Suprapubic skin (tissue), 4 donors: ENCODE results near the gene LMX1B. TPM values are rescaled to one million over a fixed set of nuclear protein-coding genes. Genes with fewer than 3 reads are reported as not detected.

Source experiments
- DNase-seq, 2 donors: peaks; one replicate each; pipeline ENCODE4 v3.0.0-alpha.2; 2019; ENCODE audit warnings: low spot score in 2 of 2
- H3K27ac ChIP-seq: fragments of 200-600 bp; sonication (generic); one replicate; pipeline ENCODE4 v1.5.1; 2019
- H3K27me3 ChIP-seq: fragments of 200-600 bp; sonication (generic); one replicate; pipeline ENCODE4 v1.5.1; 2019
- H3K36me3 ChIP-seq: fragments of 200-600 bp; sonication (generic); one replicate; pipeline ENCODE4 v1.5.1; 2019
- H3K4me1 ChIP-seq: fragments of 200-600 bp; sonication (generic); one replicate; pipeline ENCODE4 v1.5.1; 2019
- H3K4me3 ChIP-seq: fragments of 200-600 bp; sonication (generic); one replicate; pipeline ENCODE4 v1.5.1; 2019; ENCODE audit warnings: mild to moderate bottlenecking
- H3K9me3 ChIP-seq: fragments of 200-600 bp; sonication (generic); one replicate; pipeline ENCODE4 v1.5.1; 2019
- EP300 ChIP-seq: sonication (generic); formaldehyde crosslinking; IDR thresholded peaks from one replicate; pipeline ENCODE4 v1.6.1; 2017; ENCODE audit warnings: antibody characterized with exemption
- POLR2A ChIP-seq, 2 donors: fragments of 450-650 bp; IDR thresholded peaks; one replicate each; pipeline ENCODE4 v1.6.1; 2017; ENCODE audit warnings: antibody characterized with exemption in 2 of 2, mild to moderate bottlenecking in 2 of 2, moderate library complexity in 2 of 2
- POLR2AphosphoS5 ChIP-seq, 3 donors: sonication (generic); formaldehyde crosslinking; IDR thresholded peaks; one replicate each; pipeline ENCODE4 v1.6.1; 2017; ENCODE audit warnings: antibody characterized with exemption in 3 of 3
- WGBS: methylation state at CpG from one replicate; pipeline ENCODE4 v1.1.5; 2018; 5-methylcytosine and 5-hydroxymethylcytosine counted together
- total RNA-seq, 4 donors: library from RNA; depleted of rRNA; stranded (reverse); fragments of >200 nt; gene quantifications; one replicate each; pipeline ENCODE4 v1.1.0, GENCODE V29; 2016
- TF ChIP-seq, protein P1 (sequence below), 2 donors: fragments of 200-600 bp in 1 of 2; fragments of 450-650 bp in 1 of 2; sonication (generic) in 1 of 2; IDR thresholded peaks; one replicate each; pipeline ENCODE4 v1.5.1; 2016 to 2019; ENCODE audit warnings: antibody characterized with exemption in 2 of 2, mild to moderate bottlenecking in 1 of 2, moderate library complexity in 1 of 2

The LMX1B gene
- total RNA-seq, 4 donors from 2014 or later: 2.4 to 7.8 (median 5.7) TPM

DNA sequence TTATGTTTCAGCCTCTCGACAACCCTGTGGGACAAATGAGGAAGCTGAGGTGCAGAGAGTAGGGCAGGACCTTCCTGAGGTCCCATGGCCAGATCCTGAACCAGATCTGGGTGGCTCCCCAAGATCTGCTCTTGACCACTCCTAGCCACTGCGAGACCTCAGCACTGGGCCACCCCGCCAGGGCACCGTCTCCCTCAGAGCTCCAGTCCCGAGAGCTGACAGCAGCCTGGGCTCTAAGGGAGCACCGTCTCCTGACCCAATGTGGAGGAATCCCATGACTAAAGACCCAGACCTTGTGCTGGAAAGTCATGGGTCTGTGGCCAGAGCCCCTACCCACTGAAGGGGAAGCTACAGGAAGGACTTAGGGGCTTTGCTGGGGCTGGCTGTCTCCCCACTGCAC, 4.5 kb upstream of the LMX1B start:
- H3K36me3 ChIP-seq: no peaks in the 10 kb centered on the region
- TF ChIP-seq, protein P1, sequence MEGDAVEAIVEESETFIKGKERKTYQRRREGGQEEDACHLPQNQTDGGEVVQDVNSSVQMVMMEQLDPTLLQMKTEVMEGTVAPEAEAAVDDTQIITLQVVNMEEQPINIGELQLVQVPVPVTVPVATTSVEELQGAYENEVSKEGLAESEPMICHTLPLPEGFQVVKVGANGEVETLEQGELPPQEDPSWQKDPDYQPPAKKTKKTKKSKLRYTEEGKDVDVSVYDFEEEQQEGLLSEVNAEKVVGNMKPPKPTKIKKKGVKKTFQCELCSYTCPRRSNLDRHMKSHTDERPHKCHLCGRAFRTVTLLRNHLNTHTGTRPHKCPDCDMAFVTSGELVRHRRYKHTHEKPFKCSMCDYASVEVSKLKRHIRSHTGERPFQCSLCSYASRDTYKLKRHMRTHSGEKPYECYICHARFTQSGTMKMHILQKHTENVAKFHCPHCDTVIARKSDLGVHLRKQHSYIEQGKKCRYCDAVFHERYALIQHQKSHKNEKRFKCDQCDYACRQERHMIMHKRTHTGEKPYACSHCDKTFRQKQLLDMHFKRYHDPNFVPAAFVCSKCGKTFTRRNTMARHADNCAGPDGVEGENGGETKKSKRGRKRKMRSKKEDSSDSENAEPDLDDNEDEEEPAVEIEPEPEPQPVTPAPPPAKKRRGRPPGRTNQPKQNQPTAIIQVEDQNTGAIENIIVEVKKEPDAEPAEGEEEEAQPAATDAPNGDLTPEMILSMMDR (IDR thresholded peaks at IDR 0.05): no peak
- no peak for TF ChIP-seq EP300
- no peak for TF ChIP-seq POLR2A (IDR thresholded peaks at IDR 0.05)
- no peak for TF ChIP-seq POLR2AphosphoS5 (IDR thresholded peaks at IDR 0.05)
- H3K4me1 ChIP-seq: peaks cover 32% of the 10 kb centered on the region
- no peak for DNase-seq
- H3K27ac ChIP-seq: no peak overlapping the region
- H3K4me3 ChIP-seq: no peak overlapping the region
- WGBS: 100% methylated on average over 1 of the region's 6 CpGs
- H3K27me3 ChIP-seq: peaks cover 53% of the 10 kb centered on the region
- no peaks in the 10 kb centered on the region for H3K9me3 ChIP-seq

DNA sequence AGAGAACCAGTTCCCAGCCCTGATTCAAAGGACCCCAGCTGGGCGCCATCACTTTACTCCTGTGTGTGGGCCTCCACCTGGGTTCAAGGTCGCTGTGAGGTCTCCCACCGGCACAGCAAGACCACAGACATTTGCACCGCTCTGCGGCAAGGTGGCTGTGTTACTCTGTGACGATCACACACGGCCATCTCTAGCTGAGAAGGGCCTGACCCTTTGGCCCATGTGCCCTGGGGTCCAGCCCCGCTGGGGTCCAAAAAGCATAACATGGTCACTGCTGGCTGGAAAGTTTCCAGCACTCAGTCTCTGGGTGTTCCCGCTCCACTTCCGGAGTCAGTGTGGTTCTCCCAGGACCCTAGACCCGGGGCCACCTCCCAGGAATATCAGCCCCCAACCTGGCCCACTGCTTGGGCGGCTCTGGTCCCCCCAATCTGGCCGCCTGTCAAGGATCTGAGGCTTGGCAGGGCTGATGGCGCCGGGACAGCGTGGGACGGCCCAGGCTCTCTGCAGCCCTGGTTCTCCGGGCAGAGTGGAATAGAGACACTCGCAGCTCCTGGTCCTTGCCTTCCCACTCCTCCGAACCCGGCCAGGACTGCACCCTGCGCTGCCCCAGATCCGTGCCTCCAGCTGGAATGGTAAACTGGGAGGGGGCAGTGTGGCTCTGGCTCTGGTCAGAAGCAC, 3.9 kb upstream of the LMX1B start:
- Histone ChIP-seq H3K27ac (no peak overlapping the region), H3K9me3 (no peaks in the 10 kb centered on the region), H3K36me3 (no peaks in the 10 kb centered on the region), H3K27me3 (peaks cover 59% of the 10 kb centered on the region), H3K4me1 (peaks cover 38% of the 10 kb centered on the region), H3K4me3 (no peak overlapping the region)
- TF ChIP-seq, protein P1 (IDR thresholded peaks at IDR 0.05): no peak
- no peak for TF ChIP-seq EP300
- no peak for TF ChIP-seq POLR2A (IDR thresholded peaks at IDR 0.05)
- no peak for TF ChIP-seq POLR2AphosphoS5 (IDR thresholded peaks at IDR 0.05)
- WGBS: 74% methylated on average over 20 of the region's 23 CpGs
- peak in 1 of 2 donors; percentile 46 for DNase-seq

DNA sequence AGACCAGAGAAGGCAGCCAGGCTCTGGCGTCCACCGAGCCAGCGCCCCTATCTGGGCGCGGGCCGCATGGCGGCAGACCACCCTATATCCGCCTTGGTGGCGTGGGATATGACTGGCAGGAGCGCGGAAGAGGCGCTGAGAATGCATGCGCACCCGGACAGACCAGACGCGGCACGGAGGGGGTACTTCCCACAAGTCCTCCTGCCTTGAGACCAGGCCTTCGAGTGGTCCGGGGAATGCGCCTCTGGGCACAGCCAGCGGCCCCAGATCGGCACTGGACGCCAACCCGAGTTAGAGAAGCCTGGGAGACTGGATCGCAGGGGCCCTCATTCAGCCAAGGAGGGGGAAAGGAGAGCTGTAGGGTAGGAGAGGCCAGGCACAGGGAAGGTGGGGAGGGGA, 2.5 kb upstream of the LMX1B start:
- H3K4me1 ChIP-seq: peaks cover 46% of the 10 kb centered on the region
- H3K36me3 ChIP-seq: no peaks in the 10 kb centered on the region
- no peak overlapping the region for H3K4me3 ChIP-seq
- peaks cover 73% of the 10 kb centered on the region for H3K27me3 ChIP-seq
- no peak overlapping the region for H3K27ac ChIP-seq
- TF ChIP-seq POLR2AphosphoS5 (IDR thresholded peaks at IDR 0.05) (no peak), EP300 (no peak), POLR2A (IDR thresholded peaks at IDR 0.05) (no peak)
- TF ChIP-seq, protein P1 (IDR thresholded peaks at IDR 0.05): no peak
- no peaks in the 10 kb centered on the region for H3K9me3 ChIP-seq
- 18% methylated on average over 25 of the region's 25 CpGs for WGBS
- DNase-seq: no peak

DNA sequence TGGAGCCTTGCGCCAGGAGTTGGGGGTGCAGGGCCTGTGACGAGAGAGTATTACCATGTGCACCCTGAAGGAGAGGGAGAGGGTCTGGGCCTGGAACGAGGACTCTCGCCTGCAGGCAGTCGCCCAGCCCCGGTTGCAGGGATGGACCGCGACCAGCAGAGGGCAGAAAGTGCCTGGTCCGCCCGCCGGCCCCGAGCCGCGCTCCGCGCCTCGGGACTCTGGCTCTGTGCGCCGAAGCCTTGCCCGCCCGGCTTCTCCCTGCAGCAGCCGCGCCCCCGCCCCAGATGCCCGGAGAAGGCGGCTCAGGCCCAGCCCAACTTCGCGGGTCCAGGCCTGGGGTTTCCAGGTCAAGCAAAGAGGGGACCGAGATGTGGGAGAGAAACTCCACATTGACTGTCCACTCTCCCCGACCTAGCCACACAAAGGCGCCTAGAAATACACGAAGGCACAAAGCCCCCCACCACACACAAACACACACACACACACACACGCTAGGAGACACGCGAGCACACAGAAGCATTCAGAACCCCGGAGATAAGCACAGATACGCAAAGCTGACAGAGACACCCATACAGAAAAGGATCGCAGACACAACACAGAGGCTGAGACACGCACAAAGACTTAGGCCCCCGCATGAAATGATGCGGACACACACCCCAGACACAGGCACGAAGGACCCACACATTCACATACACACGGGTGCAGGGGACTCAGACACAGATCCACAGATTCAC, 2.0 kb upstream of the LMX1B start:
- peaks cover 46% of the 10 kb centered on the region for H3K4me1 ChIP-seq
- WGBS: under 1% methylated on average over 29 of the region's 43 CpGs
- H3K4me3 ChIP-seq: peak overlapping the region; percentile 57
- no peak overlapping the region for H3K27ac ChIP-seq
- TF ChIP-seq, protein P1 (IDR thresholded peaks at IDR 0.05): peak; percentile 43 to 93
- no peak for TF ChIP-seq POLR2A (IDR thresholded peaks at IDR 0.05)
- no peak for DNase-seq
- H3K9me3 ChIP-seq: no peaks in the 10 kb centered on the region
- no peaks in the 10 kb centered on the region for H3K36me3 ChIP-seq
- H3K27me3 ChIP-seq: peaks cover 78% of the 10 kb centered on the region

DNA sequence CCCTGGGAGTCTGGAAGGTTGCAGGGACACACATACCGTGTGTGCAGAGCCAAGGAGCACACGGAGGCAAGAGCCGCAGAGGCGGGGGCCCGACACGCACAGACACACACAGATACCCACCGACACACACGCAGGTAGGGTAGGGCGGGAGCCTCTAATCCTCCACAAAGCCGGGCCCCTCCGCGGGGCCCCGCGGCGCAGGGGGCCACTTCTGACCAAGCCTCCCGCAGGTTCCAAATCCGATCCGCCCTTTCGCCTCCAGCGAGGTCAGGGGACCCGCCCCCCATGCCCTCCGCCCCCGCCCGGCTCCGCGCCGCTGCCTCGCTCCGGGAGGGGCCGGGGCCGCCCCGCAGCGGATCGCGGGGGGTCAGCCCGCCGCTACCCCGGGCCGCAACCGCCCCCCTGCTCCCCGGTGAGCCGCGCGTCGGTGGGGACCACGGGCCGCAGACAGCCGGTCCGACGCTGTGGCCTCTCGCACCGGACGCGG, 1.4 kb upstream of the LMX1B start:
- peak in 1 of 2 donors; percentile 57 for DNase-seq
- no peaks in the 10 kb centered on the region for H3K36me3 ChIP-seq
- H3K27ac ChIP-seq: no peak overlapping the region
- peak overlapping the region; percentile 57 for H3K4me3 ChIP-seq
- peaks cover 46% of the 10 kb centered on the region for H3K4me1 ChIP-seq
- H3K27me3 ChIP-seq: peaks cover 82% of the 10 kb centered on the region
- TF ChIP-seq, protein P1 (IDR thresholded peaks at IDR 0.05): no peak
- no peak for TF ChIP-seq POLR2A (IDR thresholded peaks at IDR 0.05)
- TF ChIP-seq EP300: no peak
- no peak for TF ChIP-seq POLR2AphosphoS5 (IDR thresholded peaks at IDR 0.05)
- no peaks in the 10 kb centered on the region for H3K9me3 ChIP-seq
- no CpG with 5 or more reads among the region's 54 CpGs for WGBS
